MM.1S (cell line): Measurements from ENCODE around the gene AOC2.

ENCODE experiments used
- EZH2 ChIP-seq: fragments of 300-600 bp; sonication (generic); optimal IDR thresholded peaks from 2 replicates; pipeline ENCODE3; 2017; ENCODE audit warnings: low read depth, mild to moderate bottlenecking, antibody characterized with exemption, low read length, mixed read lengths
- EZH2phosphoT487 ChIP-seq: fragments of 300-600 bp; sonication (generic); IDR thresholded peaks from 2 replicates; pipeline ENCODE4 v1.6.1; 2018; ENCODE audit warnings: antibody characterized with exemption, low read length
- TF ChIP-seq, protein P1 (sequence below): fragments of 300-600 bp; sonication (generic); IDR thresholded peaks from 2 replicates; pipeline ENCODE4 v1.5.1; 2016; ENCODE audit warnings: antibody characterized with exemption, low read length, mixed read lengths

DNA sequence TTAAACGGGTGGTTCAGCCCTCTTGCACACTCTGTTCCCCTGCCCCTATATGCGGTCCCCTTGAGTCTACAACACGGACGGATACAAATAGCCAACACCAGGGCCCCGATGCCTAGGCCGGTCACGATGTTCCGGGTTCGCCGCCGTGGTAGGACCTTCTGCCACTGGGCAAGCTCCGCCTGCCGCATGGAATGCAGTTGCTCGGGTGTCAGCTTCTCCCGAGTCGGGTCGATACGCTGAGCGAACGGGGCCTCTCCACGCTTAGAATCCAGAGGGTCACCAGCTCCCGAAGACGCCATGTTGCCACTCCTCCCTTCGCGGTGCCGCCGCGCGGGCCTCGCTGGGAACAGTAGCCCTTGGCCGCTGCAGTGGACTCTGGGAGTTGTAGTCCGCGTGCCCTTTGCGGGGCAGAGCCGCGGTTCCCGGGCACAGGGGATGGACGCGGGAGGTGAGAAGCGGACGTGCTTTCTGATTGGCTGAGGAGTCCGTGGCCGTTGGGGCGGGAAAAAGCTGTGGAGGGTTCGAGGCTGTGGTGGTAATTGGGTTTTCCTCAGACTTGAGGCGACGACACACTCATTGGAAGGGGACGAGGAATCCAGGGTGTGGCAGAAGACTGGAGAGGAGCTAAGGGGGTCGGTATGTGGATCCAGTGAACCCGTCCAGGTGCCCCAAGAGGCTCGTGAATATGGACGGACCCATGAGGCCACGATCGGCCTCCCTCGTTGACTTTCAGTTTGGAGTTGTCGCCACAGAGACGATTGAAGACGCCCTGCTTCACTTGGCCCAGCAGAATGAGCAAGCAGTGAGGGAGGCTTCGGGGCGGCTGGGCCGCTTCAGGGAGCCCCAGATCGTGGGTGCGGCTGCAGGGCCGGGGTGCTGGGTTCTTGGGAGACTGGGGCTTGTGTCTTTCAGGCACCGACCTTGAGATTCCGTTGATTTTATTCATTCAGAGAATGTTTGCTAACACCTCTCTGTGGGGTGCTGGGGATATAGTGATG is 45.7 kb upstream of the AOC2 start, which contains the start of the genes CNTD1 and COA3:
- TF ChIP-seq, protein P1, sequence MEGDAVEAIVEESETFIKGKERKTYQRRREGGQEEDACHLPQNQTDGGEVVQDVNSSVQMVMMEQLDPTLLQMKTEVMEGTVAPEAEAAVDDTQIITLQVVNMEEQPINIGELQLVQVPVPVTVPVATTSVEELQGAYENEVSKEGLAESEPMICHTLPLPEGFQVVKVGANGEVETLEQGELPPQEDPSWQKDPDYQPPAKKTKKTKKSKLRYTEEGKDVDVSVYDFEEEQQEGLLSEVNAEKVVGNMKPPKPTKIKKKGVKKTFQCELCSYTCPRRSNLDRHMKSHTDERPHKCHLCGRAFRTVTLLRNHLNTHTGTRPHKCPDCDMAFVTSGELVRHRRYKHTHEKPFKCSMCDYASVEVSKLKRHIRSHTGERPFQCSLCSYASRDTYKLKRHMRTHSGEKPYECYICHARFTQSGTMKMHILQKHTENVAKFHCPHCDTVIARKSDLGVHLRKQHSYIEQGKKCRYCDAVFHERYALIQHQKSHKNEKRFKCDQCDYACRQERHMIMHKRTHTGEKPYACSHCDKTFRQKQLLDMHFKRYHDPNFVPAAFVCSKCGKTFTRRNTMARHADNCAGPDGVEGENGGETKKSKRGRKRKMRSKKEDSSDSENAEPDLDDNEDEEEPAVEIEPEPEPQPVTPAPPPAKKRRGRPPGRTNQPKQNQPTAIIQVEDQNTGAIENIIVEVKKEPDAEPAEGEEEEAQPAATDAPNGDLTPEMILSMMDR = no peak
- TF ChIP-seq EZH2 (no peak), EZH2phosphoT487 (no peak)
